Measurements from ENCODE around the gene SORT1. TPM values are rescaled to one million over a fixed set of nuclear protein-coding genes. Genes with fewer than 3 reads are reported as not detected.

Gene SORT1
- total RNA-seq, 3 donors from 2014 or later: 89.8 to 109 (median 107) TPM

GRCh38 chr1:109426281-109427170 lies 28.8 kb upstream of the SORT1 start, which contains the start of gene PSMA5:
TSS of gene PSMA5 (minus strand) at chr1:109426448. CDS start at chr1:109426330, 118 bp downstream.
- H3K36me3 ChIP-seq (ENCODE audit: low read depth): no peaks in the 10 kb centered on the region
- no peaks in the 10 kb centered on the region for H3K9me3 ChIP-seq
- peaks cover 21% of the 10 kb centered on the region for H3K4me1 ChIP-seq (ENCODE audit: low read depth)
- H3K4me3 ChIP-seq: peak within 1 kb of the TSS; percentile 81
- peak; percentile 94 to 98 (median 97) for DNase-seq
- peak; percentile 98 for ATAC-seq
- TF ChIP-seq CTCF (IDR thresholded peaks at IDR 0.05): peak; percentile 15
- intact Hi-C loops (cut with DNase I, micrococcal nuclease): no loop called here

- H3K4me1 ChIP-seq (ENCODE audit: low read depth): peaks cover 21% of the 10 kb centered on the region
- intact Hi-C loops (cut with DNase I, micrococcal nuclease): no loop called here
- DNase-seq (peak in 1 of 3 donors; percentile 57), ATAC-seq (peak; percentile 69)
- peak overlapping the region; percentile 81 for H3K4me3 ChIP-seq
- no peaks in the 10 kb centered on the region for H3K9me3 ChIP-seq
- H3K36me3 ChIP-seq (ENCODE audit: low read depth): no peaks in the 10 kb centered on the region
- TF ChIP-seq CTCF (IDR thresholded peaks at IDR 0.05): no peak
These were observed 27.9 kb upstream of the SORT1 start for GRCh38 chr1:109425391-109426280.

GRCh38 chr1:109423498-109423897 lies 25.8 kb upstream of the SORT1 start:
- Histone ChIP-seq H3K4me1 (ENCODE audit: low read depth) (peaks cover 21% of the 10 kb centered on the region), H3K9me3 (no peaks in the 10 kb centered on the region), H3K4me3 (no peak overlapping the region), H3K36me3 (ENCODE audit: low read depth) (no peaks in the 10 kb centered on the region)
- no peak for TF ChIP-seq CTCF (IDR thresholded peaks at IDR 0.05)
- no peak for DNase-seq
- ATAC-seq: no peak
- intact Hi-C loops (cut with DNase I, micrococcal nuclease): no loop called here

GRCh38 chr1:109412551-109412950 lies 14.8 kb upstream of the SORT1 start:
- Histone ChIP-seq H3K4me1 (ENCODE audit: low read depth) (no peaks in the 10 kb centered on the region), H3K36me3 (ENCODE audit: low read depth) (peaks cover 7% of the 10 kb centered on the region), H3K9me3 (no peaks in the 10 kb centered on the region), H3K4me3 (no peak overlapping the region)
- no peak for TF ChIP-seq CTCF (IDR thresholded peaks at IDR 0.05)
- ATAC-seq: no peak
- DNase-seq: no peak
- intact Hi-C loops (cut with DNase I, micrococcal nuclease): loop anchor here in 1 of 2 donors (10.0 kb wide), 1 partner anchor 68 kb away; no protein-coding TSS in a partner anchor

- no peaks in the 10 kb centered on the region for H3K9me3 ChIP-seq
- H3K4me3 ChIP-seq: no peak overlapping the region
- no peaks in the 10 kb centered on the region for H3K4me1 ChIP-seq (ENCODE audit: low read depth)
- intact Hi-C loops (cut with DNase I, micrococcal nuclease): no loop called here
- ATAC-seq: no peak
- no peak for TF ChIP-seq CTCF (IDR thresholded peaks at IDR 0.05)
- no peak for DNase-seq
- no peaks in the 10 kb centered on the region for H3K36me3 ChIP-seq (ENCODE audit: low read depth)
These were observed 7.1 kb upstream of the SORT1 start for GRCh38 chr1:109404838-109405237.
